ENCODE measurements around the gene STXBP2.

STXBP2 gene

DNA sequence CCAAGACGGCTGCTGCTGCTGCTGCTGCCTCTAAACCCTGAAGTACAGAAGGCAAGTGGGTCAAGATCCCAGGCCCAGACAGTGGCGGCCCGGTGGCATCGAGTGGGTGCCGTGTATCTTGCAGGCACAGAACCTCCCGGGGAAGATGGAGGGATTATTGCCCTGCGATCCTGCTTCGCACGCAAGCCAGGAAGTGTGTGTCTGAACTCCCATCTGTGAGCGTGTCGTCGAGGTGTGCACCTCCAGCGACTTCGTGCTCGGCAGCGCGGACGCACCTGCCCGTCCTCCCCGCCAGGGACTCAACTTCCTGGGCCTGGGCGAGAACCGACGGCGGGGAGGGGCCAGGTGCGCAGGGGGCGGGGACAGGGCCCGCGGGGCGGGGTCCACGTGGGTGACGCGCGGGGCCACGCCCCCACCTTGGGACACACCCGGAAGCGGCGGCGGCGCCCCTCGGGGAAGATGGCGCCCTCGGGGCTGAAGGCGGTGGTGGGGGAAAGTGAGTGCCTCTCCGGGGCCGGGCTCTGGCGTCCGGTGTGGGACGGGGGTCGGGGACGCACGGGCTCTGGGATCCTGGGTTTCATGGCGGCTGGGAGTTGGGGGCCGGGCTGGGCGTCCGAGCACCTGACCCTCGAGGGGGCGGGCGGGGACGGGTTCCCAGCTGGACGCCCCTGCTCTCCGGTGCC is at the start of gene STXBP2:
STXBP2 (plus strand) TSS at position 420 of the 683 bp plus-strand sequence; CDS start at position 460, 40 bp downstream.
- peak; percentile 92 to 93 for DNase-seq

DNA sequence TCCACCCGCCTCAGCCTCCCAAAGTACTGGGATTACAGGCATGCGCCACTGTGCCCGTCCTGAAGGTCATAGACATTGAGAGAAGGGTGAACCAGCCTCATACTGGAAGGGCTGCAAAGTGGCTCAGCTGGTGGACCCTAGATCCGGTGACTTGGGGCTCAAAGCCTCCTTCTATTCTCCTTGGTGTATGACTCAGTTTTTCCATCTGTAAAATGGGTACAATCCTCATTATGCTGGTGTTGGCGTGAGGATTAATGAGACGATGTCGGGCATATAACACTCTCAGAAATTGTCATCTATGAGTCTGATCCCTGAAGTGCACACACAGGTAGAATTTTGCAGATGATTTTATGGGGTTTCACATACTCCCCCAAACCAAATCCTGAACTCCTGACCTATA is 47.1 kb upstream of the STXBP2 start:
- no peak for DNase-seq

DNA sequence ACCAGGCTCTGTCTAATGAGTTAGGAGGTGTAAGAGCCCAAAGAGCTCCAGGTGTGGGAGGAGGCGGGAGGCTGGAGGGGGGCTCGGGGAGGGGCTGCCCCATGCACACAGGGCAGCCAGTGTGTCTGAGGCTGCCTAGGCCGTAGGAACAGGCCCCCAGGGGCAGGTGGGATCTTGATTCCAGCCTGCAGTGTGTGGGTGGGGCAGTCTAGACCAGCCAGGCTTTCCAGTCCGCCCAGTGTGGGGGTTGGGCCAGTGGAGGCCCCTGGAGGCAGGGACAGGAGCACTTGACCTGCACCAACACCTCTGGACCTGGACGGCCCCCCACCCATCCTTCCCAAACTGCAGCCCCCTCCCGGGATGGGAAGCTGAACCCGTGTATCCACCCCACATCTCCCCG is 46.7 kb upstream of the STXBP2 start:
- DNase-seq: no peak

DNA sequence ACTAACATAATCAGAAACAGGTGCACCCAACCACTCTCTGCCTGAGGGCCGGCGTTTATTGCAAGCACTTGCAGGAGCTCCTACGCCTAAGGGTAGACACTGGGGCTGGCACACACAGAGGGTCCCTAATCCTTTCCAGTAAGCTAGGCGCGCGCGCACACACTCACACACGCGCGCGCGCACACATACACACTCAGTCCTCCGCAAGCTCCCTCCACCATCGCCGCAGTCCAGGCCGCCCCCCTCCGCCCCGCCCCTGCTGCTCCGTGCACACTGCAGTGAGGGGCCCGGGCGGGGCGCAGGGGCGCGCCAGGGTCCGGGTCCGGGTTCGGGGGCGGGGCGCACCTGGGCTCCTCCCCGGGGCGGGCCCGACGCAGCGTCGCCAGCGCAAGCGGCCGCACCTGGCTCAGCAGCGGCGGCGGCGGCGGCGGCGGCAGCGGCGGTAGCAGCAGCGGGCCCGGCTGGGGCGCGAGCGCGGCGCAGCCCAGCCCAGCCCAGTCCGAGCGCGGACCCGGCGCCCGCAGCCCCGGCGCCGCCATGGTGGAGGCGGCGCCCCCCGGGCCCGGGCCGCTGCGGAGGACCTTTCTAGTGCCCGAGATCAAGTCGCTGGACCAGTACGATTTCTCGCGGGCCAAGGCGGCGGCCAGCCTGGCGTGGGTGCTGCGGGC is 41.3 kb upstream of the STXBP2 start, which contains the start of gene CAMSAP3:
CAMSAP3 (plus strand) TSS at position 398 of the 668 bp plus-strand sequence; CDS start at position 538, 140 bp downstream.
- DNase-seq: peak; percentile 42 to 64

DNA sequence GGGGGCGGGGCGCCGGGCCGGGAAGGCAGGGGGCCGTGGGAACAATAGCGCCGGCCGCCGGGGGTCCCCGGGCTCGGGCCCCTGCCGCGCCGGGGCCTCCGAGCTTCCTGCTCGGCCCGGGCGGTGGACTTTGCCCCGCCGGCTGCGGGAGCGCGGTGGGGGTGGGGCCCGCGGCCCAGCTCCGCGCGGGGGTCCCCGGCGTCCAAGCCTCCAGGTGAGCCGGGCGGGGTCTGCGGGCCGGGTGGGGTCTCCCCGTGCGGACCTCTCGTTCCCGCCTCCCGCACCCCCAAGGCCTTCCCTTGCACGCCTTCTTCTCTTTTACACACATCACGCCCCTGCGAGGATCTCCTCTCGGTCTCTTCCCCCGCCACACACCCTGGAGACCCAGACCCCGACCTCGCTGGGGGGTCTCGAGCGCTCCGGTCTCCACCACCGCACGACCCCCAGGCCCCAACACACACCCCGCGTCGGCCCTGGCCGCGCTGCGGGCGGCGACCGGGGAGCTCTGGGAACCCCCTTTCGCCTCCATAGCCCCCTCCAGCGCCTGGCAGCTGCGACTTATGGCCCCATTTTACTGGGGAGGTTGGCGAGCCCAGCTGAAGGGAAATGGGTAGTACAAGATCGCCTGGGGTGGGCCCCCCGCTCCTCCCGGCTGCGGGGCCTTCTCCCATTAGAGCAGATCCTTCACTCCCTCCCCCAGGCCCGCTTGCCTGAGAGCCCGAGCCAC is 40.5 kb upstream of the STXBP2 start:
- no peak for DNase-seq

DNA sequence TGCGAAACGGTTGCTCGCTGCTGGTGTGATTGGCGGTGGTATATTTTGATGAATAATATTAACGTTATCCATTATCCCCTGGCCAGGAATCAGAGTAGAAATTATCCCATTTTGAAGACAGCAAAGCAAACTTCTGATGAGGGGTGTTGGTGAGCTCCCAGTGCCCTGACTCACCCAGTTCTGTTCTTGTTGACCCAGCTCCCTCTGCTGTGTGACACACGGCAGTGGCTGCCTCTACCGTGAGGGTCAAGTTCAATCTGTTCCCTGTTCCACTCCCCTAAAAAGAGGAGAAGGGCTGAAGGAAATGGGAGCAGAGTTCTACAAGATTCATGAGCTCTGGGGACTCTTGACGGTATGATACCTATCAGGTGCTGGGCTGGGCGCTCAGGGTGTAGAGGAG is 39.2 kb upstream of the STXBP2 start:
- no peak for DNase-seq

DNA sequence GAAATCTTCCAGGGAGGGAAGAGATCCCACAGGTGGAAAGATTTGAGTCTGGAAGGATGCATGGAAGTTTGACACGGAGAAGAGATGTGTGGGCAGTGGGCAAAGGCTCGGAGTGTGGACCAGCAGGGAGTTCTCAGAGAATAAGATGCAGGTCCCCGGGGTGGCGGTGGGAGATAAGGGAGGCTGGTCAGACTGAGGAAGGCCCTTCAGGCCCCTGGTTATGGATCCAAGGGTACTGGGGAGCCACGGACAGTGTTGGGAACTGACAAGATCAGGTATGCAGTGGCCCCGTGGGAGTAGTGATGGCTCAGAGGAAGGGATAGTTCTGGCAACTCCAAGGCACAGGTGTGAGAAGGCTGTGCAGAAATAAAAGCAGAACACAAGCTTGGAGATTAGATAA is 38.7 kb upstream of the STXBP2 start:
- no peak for DNase-seq

DNA sequence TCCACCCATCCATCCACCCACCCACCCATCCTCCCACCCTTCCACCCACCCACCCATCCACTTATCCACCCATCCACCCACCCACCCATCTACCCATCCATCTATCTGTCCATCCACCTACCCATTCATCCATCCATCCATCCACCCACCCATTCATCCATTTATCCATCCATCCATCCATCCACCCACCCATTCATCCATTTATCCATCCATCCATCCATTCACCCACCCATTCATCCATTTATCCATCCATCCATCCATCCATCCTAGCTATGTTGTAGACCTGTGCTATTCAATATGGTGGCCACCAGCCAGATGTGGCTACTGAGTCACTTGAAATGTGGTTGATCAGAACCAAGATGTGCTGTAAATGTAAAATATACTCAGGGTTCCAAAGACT is 36.2 kb upstream of the STXBP2 start:
- DNase-seq: no peak

DNA sequence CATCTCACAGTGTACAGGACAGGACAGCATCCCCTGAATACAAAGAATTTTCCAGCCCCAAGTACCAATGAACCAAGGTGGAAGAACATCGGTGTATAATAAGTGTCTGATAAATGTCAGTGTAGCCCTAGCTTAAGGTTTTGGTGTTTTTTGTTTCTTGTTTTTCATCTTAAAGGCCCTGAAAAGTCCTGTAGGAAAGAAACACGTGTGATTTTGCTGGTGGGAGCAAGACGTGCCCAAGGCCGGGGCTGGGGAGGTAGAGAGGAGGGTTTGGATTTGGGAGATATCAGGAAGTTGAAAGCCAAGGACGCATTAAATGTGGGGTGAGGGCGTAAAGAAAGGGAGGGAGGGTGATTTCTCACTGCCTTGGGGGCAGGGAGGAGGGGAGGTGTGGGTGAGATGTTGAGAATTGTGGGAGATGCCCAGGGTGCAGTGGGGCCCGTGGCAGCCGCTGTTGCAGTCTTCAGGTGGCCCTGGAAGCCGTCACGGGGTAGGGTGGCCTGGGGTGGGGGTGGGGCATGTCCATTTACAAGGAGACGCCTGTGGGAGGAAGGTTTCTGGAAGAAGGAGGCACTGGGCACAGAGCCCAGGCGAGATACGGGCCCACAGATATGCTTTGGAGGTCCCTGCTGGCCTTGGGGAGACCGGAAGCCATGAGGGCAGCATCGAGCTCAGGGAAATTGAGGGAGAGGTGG is 34.5 kb upstream of the STXBP2 start:
- DNase-seq: no peak

DNA sequence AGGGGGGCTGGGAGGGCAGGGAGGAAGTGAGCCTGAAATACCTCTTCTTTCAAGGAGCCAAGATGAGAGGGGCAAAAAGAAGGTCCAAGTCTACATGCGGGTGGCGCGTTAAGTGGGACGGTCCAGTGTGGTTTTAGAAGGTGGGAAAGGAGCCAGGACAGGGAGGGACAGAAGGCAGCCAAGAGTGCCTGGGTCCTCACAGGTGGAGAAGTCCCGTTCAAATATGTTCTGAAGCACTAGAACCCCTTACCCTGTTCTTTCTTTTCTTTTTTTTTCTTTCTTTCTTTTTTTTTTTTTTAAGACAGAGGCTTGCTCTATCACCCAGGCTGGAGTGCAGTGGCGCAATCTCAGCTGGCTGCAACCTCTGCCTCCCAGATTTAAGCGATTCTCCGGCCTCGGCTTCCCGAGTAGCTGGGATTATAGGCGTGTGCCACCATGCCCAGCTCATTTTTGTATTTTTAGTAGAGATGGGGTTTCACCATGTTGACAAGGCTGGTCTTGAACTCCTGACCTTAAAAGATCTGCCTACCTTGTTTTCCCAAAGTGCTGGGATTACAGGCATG is 33.9 kb upstream of the STXBP2 start:
- DNase-seq: no peak

DNA sequence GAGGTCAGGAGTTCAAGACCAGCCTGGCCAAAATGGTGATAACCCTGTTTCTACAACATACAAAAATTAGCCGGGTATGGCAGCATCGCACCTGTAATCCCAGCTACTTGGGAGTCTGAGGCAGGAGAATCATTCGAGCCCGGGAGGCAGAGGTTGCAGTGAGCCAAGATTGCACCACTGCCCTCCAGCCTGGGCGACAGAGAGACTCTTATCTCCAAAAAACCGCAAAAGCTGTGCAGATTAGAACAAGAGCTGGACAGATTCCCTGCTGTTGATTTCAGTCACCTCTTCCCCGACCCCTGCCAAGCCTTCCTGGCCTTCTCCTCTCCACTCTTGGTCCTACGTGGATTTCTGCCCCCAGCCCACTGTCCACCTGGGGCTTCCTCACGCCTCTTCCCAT is 33.0 kb upstream of the STXBP2 start:
- no peak for DNase-seq

DNA sequence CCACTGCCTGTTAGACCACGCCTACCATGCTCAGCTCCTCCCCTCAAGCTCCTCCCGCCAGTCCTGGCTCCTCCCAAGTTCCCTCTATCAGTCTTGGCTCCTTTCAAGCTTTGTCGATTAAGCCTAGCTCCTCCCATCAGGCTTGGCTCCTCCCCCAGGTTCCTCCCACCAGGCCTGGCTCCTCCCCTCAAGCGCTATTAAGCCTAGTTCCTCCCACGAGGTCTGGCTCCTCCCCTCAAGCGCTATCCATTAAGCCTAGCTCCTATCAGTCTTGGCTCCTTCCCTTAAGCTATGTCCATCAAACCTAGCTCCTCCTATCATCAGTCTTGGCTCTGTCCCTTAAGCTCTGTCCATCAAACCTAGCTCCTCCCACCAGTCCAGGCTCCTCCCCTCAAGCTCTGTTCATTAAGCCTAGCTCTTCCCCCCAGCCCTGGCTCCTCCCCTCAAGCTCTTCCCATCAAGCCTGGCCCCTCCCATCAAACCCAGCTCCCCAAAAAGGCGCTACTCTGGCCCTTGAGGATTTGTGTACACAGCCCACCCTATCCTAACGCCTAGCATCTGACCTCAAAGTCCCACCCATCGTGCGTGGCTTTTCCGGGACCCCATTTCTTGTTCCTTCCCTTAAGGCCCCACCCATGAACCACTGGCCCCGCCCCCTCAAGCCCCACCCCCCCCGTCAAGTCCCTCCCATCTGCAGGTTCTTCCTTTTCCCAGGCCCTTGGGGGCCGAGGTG is 31.3 kb upstream of the STXBP2 start:
- peak in 1 of 2 donors; percentile 51 for DNase-seq

DNA sequence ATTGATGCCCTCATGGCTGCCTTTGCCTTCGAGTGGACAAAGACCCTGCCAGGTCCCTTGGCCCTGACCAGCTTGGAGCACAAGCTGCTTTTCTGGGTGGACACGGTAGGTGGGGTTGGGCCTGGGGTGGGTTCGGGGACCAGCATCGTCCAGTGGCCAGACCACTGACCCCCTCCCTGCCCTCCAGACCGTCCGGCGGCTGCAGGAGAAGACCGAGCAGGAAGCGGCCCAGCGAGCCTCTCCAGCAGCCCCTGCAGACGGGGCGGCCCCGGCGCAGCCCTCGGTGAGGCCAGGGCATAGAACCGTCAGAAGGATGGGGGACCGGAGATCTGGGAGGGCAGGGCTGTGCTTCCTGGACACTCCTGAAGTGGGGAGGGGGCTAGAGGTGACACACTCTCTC is 30.6 kb upstream of the STXBP2 start:
- no peak for DNase-seq

DNA sequence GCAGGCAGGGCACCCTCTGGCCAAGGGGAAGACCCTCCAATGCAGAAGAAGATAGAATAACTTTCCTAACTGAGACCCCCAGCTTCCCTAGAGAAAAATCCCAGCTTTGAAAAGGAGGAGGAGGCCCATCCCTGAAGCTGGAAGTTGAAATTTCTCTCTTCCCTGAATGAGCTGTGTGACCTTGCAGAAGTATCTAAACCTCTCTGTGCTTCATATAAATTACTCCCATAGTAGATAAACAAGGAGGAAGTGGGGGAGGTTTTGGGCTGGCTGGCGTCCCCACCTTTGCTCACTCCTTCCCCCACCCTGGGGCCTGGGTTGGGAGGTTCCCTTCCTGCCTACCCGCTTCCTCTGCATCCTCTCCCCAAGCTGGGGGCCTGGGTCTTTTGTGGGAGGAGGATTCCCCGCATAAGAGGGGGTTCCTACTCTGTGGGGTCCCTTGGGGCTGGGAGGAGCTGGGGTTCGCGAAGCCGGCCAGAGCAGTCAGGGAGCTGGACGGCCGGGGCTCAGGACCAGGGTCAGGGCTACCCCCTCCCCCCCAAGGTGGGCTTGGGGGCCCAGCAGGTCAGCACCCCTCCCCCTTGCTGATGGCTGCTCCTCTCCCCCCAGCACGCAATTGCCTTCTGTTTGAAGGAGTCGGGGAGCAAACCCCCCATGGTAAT is 29.6 kb upstream of the STXBP2 start:
- no peak for DNase-seq

DNA sequence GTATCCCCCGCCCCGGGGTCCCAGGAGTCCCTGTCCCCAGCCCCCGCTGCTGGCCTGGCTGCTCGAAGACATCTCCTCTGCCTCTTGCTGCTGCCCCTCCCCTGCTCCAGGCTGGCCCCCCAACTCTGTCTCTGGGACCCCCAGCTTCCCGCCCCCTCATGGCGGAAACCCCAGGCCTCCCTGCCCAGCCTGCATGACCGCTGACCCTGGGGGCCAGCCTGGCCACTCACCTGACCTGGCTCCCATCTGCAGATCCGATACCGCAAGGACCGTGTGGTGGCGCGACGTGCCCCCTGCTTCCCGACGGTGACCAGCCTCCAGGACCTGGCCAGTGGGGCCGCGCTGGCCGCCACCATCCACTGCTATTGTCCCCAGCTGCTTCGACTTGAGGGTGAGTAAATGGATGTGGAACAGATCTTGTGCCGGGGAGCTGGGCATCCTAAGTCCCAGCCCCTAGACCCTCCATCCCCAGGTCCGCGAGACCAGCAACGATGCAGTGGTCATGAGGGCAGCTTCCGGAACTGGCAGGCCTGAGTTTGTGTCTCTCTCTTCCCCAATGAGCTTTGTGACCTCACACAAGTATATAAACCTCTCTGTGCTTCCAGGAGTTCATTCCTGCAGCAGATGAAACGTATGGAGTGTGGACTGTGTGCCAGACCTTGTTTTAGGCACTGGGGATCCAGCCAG is 28.9 kb upstream of the STXBP2 start:
- no peak for DNase-seq

DNA sequence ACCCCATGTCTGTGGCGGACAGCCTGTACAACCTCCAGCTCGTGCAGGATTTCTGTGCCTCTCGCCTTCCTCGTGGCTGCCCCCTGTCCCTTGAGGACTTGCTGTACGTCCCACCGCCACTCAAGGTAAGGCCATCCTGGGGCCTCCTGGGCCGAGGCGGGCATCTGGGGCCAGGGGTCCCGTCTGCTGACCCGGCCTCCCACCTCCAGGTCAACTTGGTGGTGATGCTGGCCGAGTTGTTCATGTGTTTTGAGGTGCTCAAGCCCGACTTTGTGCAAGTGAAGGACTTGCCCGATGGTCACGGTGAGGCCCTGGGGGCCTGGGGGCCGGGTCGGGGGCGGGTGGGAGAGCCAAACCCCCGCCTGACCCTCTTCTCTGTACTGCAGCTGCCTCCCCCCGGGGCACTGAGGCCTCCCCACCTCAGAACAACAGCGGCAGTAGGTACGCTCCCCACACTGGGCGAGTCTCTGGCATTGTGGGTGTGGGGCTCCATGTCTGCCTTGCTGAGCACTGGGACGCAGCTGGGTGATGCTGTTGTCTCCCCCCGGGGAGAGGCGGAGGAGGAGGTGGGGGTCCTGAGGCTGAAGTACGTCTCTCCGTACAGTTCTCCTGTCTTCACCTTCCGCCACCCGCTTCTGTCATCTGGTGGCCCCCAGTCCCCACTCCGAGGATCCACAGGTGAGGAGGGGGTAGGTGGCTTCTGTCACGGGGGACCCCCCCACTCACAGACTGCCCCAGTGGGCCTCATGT is 26.2 kb upstream of the STXBP2 start:
- no peak for DNase-seq

DNA sequence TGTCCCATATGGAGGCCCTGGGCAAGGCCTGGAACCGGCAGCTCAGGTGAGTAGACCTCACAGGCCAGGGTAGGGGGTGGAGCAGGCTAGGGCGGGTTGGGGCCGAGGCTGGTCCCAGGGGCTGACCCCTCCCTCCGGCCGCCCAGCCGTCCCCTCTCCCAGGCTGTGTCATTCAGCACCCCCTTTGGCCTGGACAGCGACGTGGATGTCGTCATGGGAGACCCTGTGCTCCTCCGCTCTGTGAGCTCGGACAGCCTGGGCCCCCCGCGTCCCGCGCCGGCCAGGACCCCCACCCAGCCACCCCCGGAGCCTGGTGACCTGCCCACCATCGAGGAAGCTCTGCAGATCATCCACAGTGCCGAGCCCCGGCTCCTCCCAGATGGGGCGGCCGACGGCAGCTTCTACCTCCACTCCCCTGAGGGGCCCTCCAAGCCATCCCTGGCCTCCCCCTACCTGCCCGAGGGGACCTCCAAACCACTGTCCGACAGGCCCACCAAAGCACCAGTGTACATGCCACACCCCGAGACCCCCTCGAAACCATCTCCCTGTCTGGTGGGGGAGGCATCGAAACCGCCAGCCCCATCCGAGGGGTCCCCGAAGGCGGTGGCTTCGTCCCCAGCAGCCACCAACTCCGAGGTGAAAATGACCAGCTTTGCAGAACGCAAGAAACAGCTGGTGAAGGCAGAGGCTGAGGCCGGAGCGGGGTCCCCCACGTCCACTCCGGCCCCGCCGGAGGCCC is 25.2 kb upstream of the STXBP2 start:
- no peak for DNase-seq

DNA sequence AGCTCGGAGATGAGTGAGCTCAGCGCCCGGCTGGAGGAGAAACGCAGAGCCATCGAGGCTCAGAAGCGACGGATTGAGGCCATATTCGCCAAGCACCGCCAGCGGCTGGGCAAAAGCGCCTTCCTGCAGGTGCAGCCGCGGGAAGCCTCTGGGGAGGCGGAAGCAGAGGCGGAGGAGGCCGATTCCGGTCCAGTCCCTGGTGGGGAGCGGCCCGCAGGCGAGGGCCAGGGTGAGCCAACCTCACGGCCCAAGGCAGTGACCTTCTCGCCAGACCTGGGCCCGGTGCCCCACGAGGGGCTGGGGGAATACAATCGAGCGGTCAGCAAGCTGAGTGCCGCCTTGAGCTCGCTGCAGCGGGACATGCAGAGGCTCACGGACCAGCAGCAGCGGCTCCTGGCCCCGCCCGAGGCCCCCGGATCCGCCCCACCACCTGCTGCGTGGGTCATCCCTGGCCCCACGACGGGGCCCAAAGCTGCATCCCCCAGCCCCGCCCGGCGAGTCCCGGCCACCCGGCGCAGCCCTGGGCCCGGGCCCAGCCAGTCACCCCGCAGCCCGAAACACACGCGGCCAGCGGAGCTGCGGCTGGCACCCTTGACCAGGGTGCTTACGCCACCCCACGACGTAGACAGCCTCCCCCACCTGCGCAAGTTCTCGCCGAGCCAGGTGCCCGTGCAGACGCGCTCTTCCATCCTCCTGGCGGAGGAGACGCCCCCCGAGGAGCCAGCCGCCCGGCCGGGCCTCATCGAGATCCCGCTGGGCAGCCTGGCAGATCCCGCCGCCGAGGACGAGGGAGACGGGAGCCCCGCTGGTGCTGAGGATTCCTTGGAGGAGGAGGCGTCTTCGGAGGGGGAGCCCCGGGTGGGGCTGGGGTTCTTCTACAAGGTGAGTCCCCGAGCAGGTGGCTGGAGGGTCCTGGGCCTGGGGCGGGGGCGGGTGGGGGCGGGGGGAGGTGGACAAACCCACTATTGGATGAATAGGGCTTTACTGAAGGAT is 24.3 kb upstream of the STXBP2 start:
- DNase-seq: no peak

Measured in stimulated activated CD4-positive, alpha-beta T cell treated with anti-CD3 and anti-CD28 coated beads, Interleukin-2, amount 100 ng/mL, for 24 hours (primary cell).